ENCODE measurements around the gene PRR33.

GRCh38 chr11:1870326-1870696, 21.4 kb downstream of the PRR33 start:
- no peak for TF ChIP-seq CTCF (IDR thresholded peaks at IDR 0.05)
- no peak for TF ChIP-seq POLR2A (IDR thresholded peaks at IDR 0.05)

Data from right lobe of liver (tissue), 4 donors.